GM21619 (cell line): Measurements from ENCODE around the gene RAB31.

Source experiments
- ATAC-seq: cut with Tn5 transposase; IDR thresholded peaks from one replicate; pipeline ENCODE4 v1.9.1; 2021; ENCODE audit not compliant: unreplicated experiment

RAB31 gene

DNA sequence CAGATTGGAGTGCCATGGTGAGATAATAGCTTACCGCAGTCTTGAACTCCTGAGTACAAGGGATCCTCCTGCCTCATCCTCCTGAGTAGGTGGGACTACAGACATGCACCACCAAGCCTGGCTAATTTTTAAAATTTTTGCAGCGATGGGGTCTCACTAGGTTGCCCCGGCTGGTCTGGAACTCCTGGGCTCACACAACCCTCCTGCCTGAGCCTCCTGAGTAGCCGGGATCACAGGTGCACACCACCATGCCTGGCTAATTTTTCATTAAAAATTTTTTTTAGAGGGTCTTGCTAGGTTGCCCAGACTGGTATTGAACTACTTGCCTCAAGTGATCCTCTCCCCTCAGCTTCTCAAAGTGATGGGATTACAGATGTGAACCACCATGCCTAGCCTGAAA, 27.8 kb downstream of the RAB31 start:
- no peak for ATAC-seq

DNA sequence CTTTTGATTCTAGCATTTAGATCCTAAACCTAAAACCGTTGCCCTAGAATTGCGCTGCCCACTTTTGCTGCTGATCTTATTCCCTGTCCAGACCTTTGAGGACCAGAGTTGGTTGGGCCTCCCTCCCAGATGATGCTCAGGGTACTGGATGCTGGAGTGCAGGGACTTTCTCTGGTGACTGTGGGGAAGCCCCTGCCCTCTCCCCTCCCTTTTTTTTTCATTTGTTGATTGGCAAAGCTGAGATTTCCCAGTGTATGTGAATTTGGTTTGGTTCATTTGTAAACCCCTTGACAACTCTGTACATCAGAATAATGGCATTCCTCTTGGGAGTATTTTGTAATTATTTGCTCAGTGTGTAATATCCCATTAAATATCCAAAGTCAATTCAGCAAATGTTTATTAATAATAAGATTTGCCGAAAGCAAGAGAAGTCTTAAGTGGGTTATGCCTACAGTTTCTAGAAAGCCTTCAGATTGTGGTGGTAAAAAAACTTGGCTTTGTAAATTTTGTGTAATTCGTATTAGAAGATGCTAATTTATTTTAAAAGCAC, 28.3 kb downstream of the RAB31 start:
- ATAC-seq: no peak

DNA sequence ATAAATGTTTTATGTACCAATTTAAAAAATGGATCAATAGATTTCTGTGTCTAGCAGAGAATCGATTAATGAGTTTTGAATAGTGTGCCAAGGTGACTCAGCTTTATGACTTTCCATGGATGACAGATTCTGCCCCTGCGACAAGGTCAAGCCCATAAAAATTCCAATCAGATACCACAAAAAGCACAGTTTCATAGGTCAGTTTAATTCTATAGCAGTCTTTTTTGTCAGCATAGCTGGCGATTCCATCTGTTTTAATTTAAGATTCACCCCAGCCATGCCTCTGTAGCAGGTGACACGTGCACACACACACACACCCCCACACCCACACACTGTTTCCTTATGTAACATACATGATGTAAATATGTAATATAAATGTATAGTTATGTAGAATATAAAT, 28.9 kb downstream of the RAB31 start:
- ATAC-seq: no peak

DNA sequence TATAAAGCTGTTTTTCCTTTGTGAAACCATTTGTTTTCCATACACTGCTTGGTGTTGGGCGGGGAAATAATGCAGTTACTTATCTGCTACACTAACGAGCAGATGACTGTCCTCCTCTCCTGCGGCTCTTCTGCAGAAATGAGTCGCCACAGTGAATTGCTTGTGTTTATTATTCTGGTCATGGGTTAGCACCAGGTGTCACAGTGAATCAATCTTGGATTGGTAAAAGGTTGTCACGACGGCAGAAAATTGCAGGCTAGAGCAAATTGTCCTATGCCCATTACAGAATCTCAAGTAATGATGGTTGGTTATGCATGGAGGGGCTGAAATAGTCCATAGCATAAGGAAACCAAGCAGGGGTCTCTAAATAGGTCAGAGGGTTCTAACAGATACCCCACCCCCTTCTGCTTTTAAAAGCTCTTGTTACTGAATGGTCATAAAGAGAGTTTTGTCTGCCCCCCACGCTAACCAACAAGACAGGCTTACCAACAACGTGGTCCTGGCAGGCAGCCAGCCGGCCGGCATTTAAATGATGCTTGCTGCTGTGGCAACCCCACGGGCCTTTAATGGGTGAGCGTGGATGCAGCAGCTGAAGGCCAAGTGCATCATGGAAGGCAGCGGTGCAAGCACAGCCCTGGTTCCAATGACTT, 29.5 kb downstream of the RAB31 start:
- no peak for ATAC-seq

DNA sequence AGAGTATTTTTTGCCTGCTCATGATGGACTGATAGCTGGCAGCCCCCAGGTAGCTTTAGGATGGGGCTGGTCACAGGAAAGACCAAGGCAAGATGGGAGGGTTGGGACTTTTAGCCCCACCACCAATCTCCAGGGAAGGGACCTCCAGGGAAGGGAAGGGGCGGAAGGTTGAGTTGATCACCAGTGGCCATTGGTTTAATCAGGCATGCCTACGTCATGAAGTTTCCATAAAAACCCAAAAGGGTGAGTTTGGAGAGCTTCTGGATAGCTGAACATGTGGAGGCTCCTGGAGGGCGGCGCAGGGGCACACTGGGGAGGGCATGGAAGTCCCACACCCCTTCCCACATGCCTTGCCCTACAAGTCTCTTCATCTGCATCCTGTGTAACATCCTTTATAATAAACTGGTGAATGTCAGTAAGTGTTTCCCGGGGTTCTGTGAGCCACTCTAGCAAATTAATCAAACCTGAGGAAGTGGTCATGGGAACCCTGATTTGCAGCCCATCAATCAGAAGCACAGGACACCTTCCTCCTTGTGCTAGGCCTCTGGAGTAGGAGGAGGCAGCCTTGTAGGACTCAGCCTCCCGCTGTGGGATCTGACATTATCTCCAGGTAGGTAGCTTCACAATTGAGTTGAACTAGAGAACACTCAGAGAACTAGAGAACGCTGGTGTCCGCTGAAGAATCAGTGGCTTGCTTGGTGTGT, 30.3 kb downstream of the RAB31 start:
- ATAC-seq: no peak

DNA sequence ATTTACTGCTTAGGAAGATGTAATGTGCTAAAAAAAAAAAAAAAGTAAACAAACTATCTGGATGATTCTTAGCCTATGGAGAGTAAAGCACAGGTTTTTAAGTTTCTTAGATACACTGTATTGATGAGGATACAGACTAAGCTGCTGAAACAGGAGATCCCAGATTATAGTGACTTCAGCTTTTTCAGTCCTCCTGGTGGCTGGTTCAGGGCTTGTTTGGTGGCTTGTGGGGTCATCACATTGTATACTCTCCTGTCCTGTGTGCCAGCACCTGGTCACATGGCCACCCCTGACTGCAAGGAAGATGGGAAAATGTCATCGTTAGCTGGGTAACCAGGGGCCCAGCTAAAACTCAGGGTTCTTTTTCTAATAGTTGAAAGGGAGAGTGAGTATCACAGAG, 31.4 kb downstream of the RAB31 start:
- no peak for ATAC-seq

DNA sequence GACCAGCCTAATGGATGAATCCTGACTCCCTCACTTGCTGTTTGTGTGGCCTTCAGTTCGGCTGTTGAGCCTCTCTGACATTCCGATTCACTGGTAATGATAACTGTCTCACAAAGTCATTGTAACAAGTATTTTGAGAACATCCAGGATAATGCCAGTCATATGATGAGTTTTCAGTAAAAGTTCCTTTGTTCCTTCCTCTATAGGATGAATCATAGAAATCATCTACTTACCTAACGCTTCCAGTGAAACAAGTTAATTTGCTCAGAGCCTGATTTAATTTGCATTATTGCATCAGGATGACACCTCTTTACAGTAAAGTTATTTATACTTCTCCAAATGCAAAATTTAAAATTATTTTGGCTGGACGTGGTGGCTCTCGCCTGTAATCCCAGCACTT, 32.0 kb downstream of the RAB31 start:
- ATAC-seq: no peak

DNA sequence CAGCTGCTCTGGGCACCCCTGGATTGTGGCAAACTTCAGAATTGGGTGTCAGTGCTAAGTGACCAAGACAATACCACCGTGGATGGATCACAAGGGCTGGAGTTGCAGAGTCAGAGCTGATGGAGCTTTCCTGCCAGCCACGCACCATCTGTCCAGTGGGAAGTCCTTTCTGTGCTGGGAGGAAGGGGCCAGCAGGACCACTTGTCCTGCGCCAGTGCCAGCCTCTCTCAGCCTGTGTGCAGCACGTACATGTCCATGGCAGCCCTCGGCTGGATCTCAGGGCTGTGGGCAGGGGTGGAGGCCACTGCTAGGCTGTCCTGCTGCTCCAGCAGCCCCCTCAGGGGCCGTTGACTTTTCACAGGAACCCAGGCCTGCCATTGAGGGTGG, 33.3 kb downstream of the RAB31 start:
- no peak for ATAC-seq

DNA sequence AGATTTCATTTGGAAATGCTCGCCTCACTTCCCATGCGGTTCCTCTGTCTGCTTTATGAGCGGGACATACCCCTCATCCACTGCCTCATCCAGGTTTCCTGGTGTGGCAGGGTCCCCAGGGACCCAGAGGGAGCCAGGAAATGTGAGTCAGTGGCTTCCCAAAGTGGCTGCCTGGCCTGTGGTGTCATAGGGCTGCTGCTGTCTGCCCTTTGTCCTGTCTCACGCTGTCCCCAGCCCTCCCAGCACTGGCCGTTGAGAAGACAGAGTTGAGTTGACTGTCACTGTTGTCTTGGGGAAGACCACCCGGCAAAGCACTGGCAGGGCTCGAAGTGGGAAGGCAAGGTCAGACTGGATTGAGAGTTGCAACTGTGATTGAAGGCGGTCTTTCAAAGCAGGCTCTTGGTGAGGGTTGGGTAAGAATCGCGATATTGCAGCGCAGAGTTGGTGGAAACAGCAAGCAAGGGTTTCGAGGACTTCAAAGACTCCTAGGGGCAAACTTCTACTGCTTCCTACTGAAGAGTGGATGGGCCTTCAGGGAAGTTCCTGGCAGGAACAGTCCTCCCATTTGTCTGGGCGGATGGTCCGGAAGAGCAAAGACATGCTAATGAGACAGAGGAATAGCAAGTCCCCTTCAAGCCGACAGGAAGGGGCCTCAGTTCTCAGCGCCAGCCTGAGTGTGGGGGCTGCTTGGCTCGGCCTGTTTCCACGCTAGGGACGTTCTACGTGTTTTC, 33.9 kb downstream of the RAB31 start:
- ATAC-seq: no peak

DNA sequence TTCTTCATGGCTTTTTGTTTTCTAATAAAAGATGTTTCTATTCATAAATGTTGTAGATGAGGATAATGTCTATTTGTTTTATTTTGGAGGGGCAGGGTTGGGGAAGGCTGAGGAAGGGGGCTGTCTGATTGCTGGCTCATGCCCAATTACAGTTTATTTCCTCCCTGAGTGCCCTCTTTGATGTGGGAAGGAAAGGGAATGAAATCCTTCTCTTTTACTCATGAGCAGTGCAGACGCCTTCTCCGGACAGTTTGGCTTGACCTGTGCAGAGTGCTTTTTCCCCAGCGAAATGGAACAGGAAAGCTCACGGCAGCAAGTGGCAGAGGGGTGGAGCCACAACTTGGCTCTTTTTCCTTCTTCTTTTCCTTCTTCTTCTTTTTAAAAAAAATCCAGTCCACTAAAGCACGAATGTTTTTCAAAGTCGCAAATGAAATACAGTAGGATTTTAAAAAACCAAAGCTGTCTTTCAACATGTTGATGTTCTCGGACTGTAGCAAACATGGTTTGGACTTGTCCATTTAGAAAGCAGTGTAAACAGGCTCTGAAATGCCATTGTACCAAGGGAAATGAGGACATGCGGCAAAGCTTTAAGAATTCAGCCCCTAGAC, 34.5 kb downstream of the RAB31 start:
- no peak for ATAC-seq

DNA sequence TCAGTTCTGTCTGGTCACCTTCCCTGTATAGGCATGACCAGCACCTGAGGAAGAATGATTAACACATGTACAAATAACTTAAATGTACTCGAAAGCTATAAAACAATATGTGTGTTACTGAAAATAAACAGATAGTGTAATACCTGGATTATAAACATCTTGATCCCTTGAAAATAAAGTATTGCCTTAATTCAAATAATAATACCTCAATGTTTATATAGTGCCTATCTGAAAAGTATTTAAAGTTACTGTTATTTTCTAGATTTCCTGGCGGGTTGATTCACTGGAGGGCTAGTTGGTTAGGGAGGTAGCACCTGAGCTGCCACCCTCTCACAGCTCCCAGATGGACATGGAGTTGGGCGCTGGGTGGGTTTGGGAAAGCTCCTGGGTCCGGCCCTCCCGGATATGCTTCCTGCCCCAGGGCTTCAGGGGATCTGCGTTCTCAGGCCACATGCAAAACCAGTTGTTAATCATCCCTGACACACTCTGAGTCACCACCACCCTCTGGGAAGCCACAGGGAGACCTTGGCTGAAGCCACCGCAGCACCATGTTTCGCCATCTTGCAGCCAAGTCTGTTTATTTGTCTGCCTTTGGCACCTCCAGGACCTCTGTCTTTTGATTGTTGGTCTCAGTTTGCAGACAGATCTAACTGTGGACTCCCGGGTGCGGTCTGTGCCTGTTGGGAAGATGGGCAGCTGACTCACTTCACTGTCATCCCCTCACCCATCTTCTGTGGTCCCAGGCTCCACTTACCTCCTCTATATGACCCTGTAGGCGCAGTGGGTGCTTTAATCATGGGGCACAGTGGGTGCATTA, 35.3 kb downstream of the RAB31 start:
- ATAC-seq: no peak

DNA sequence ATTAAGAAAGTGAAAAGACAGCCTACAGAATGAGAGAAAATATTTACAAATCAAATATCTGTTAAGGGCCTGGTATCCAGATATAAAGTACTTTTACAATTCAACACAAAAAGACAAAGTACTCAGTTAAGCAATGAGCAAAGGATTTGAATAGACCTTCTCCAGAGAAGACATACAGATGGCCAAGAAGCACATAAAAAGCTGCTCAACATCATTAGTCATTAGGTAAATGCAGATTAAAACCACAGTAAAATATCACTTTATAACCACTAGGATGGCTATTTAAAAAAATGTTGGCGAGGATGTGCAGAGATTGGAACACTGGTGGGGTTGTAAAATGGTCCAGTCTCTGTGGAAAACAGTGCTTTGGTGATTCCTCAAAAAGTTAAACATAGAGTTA, 38.9 kb downstream of the RAB31 start:
- no peak for ATAC-seq

DNA sequence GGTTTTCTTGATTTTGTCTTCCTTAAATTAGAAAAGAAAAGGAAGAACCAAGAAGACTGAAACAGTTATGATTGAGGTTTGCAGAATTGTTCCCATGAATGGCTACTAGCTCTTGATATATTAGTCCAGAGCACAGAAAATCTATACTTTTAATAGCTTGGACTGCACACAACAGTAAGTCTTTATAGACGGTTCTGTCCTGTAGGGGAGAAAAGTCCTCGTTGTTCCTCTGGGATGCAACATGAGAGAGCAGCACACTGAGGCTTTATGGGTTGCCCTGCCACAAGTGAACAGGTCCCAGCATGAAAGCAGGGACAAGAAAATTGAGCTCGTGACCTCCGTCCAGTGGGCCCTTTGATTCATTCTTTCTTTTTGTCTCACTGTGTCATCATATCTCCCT, 41.5 kb downstream of the RAB31 start:
- no peak for ATAC-seq

DNA sequence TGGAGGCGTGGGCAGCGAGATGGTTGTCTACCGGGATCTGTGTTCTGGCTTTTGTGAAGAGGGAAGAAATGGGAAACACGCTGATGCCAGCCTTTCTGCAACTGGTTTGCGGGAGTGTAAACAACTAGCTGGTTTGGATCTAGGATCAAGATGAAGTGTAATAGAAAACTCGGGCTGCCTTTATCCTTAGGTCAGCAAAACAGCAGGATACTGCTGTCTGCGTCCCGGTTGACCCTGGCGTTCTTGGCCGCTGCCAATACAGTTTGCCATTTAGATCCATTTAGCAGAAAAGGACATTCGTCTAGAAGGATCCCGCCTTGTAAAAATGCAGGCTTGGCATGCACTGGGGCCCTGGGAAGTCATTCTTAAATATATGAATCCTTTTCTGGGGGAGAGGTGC, 42.0 kb downstream of the RAB31 start:
- ATAC-seq: no peak

DNA sequence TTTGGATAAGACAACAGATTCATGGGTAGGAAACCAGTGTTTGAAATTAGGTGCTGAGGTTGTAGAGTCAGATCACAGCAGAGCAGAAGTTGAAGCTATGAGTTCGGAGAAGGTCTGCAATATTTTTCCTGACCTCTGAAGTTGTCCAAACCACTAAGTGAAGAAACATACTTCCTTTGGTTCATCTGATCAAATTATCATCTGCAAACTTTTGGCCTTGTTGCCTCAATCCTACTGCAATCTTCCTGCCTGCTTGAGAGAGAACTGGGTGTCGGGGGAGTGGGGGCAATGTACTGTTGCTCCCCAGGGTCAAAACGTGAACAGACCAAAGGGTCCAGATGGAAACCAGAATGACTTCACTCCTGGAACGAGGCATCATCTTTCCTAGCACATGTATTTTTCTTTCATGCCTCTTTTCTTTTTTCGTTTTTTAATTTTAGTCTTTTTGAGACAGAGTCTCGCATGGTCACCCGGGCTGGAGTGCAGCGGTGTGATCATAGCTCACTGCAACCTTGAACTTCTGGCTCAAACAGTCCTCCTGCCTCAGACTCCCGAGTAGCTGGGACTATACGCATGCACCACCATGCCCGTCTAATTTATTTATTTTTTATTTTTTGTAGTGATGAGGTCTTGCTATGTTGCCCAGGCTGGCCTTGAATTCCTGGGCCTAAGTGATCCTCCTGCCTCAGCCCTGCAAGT, 42.7 kb downstream of the RAB31 start:
- ATAC-seq: no peak

DNA sequence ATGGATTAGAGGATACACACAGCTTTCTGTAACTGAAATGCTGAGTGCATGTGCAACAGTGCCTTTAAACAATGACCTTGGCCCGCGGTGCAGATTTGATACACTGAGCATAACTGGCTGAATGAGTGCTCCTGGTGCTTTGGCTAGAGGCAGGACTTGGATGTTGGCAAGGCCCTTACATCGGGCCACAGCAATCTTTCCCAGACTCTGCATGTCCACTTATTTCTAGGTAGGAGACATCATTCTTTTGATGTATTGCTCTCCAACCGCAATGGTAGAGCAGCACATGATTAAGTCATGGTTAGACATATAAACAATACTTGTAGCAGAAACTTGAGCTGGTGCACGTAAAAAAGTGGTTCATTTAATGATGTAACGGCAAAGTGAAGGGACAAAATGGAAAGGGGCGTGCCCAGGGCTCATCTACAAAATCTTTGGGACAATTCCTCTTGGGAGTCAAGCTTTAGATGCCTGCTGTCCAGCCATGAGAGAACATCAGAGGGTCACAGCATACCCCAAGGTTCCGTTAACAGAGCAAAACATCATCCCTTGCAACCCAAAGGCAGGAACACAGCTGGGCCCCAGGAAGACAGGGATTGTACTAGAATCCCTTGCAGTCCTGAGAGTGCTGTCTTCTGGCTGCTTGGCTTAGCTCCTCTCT, 43.4 kb downstream of the RAB31 start:
- no peak for ATAC-seq

DNA sequence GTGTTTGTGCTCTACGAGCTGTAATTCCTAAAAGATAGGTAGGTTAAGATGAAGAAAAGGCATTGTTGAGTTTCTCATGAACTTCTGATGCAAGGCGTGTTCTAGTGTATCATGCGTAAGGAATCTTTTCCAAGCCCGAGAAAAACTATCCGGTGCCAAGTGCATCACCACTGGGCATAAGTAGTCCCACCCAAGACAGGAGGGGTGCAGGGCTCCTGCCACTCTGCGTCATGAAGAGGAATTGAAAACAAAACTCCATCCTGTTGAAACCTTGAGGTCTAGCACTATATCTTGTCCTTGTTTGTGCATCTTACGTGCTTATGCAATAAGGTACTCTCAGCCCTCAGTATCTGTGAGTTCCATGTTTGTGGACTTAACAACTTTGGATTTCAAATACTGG, 45.7 kb downstream of the RAB31 start:
- no peak for ATAC-seq

DNA sequence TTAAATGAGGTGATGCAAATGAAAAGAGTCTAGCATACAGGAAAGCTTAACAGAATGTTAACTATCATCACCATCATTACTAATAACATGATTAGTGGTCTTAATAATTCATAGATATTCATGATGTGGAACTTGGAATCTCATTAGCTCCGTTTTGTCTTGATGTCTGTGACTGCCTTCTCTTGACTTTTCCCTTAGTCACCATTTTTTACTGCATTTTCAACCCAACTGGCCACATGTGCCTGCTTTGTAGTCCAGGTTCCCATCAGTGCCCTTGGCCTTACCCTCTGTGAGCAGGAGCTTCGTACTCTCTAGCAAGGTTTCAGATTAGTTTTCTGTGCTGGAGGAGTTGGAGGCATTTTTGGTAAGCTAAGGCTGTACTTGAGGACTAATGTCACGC, 47.0 kb downstream of the RAB31 start:
- no peak for ATAC-seq

DNA sequence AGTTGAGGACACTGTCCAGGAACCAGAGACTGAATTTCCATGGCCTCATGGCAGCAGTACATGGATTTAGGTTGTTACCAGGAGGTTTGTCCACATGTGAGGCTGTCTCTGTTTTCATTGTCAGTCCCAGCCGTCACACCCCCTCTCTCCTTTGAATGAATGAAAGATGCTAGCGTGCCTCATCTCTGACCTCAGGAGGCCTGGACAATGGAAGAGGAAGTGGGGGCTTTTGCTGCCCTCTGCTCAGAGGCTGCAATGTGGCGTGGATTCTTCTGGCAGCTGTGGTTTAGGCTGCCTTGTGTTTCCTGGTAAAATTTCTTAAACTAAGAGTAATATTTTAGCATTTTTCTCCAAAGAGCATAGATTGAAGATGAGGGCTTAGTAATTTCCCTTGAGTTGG, 47.5 kb downstream of the RAB31 start:
- ATAC-seq: no peak
